IMR-90 (cell line): ENCODE measurements around the gene CNIH1. TPM values are rescaled to one million over a fixed set of nuclear protein-coding genes. Genes with fewer than 3 reads are reported as not detected.

ENCODE experiments used
- ATAC-seq: fragments of 200-7000 bp; cut with Tn5 transposase; 2 replicates; pipeline ENCODE4 v1.9.1; 2020; ENCODE audit warnings: low read depth, mild to moderate bottlenecking, moderate library complexity
- BruUV-seq: library from RNA; stranded (reverse); fragments of 400-500 nt; replicated peaks from 2 replicates; lab custom pipeline; 2021; lab: Mats Ljungman, UMichigan
- CTCF ChIA-PET: fragments of 300-600 bp; formaldehyde crosslinking; extraction: SDS; loops from one replicate; lab custom pipeline; 2021; ENCODE audit warnings: antibody characterized with exemption; lab: Yijun Ruan, JAX
- POLR2A ChIA-PET: fragments of 300-600 bp; sonication (Branson Sonifier 250); formaldehyde crosslinking; loops from one replicate; lab custom pipeline; 2022; ENCODE audit warnings: antibody characterized with exemption; ENCODE audit not compliant: unreplicated experiment; lab: Charles Lee
- DNase-seq: peaks from one replicate; pipeline ENCODE4 v3.0.0; 2013
- H2AFZ ChIP-seq: replicated peaks from 2 replicates; pipeline ENCODE3; 2013; ENCODE audit warnings: low read length, mild to moderate bottlenecking; ENCODE audit not compliant: poor library complexity
- H2AK5ac ChIP-seq: 2 replicates; pipeline ENCODE4 v1.6.1; 2013; ENCODE audit warnings: low read depth, low read length, inconsistent platforms
- H2AK9ac ChIP-seq: replicated peaks from 2 replicates; pipeline ENCODE3; 2013; ENCODE audit warnings: mild to moderate bottlenecking, low read depth, low read length, moderate library complexity; ENCODE audit not compliant: poor library complexity
- H2BK120ac ChIP-seq: 2 replicates; pipeline ENCODE4 v1.6.1; 2013; ENCODE audit warnings: low read depth, low read length, inconsistent platforms
- H2BK15ac ChIP-seq: 3 replicates; pipeline ENCODE4 v1.6.1; 2013; ENCODE audit warnings: low read depth, low read length, inconsistent platforms
- H2BK20ac ChIP-seq: 2 replicates; pipeline ENCODE4 v1.6.1; 2013; ENCODE audit warnings: low read depth, mild to moderate bottlenecking, inconsistent platforms, low read length, moderate library complexity
- H2BK5ac ChIP-seq: 2 replicates; pipeline ENCODE4 v1.6.1; 2013; ENCODE audit warnings: mild to moderate bottlenecking, low read depth, low read length, inconsistent platforms; ENCODE audit not compliant: poor library complexity, severe bottlenecking
- H3K14ac ChIP-seq: replicated peaks from 2 replicates; pipeline ENCODE4 v1.6.1; 2013; ENCODE audit warnings: low read depth, low read length, inconsistent platforms
- H3K18ac ChIP-seq: 2 replicates; pipeline ENCODE4 v1.6.1; 2013; ENCODE audit warnings: low read depth, low read length, control low read depth
- H3K23ac ChIP-seq: 2 replicates; pipeline ENCODE4 v1.6.1; 2013; ENCODE audit warnings: low read depth, low read length, inconsistent platforms
- H3K27ac ChIP-seq: 2 replicates; pipeline ENCODE4 v1.5.1; 2013; ENCODE audit warnings: mild to moderate bottlenecking, control low read depth, low read length; ENCODE audit not compliant: insufficient read depth
- H3K27me3 ChIP-seq: 2 replicates; pipeline ENCODE4 v1.6.1; 2013; ENCODE audit warnings: low read length; ENCODE audit not compliant: control insufficient read depth, insufficient read depth
- H3K36me3 ChIP-seq: 2 replicates; pipeline ENCODE4 v1.6.1; 2013; ENCODE audit warnings: low read length, mixed read lengths; ENCODE audit not compliant: control insufficient read depth, insufficient read depth
- H3K4ac ChIP-seq: 2 replicates; pipeline ENCODE4 v1.6.1; 2013; ENCODE audit warnings: low read depth, low read length, inconsistent platforms
- H3K4me1 ChIP-seq: 2 replicates; pipeline ENCODE4 v1.6.1; 2013; ENCODE audit warnings: low read length, mixed read lengths; ENCODE audit not compliant: control insufficient read depth, insufficient read depth
- H3K4me2 ChIP-seq: 2 replicates; pipeline ENCODE4 v1.6.1; 2013; ENCODE audit warnings: low read depth, mild to moderate bottlenecking, control low read depth, low read length, moderate library complexity
- H3K4me3 ChIP-seq: 2 replicates; pipeline ENCODE4 v1.5.1; 2013; ENCODE audit warnings: low read depth, mild to moderate bottlenecking, control low read depth, low read length, moderate library complexity; ENCODE audit not compliant: insufficient read depth
- H3K56ac ChIP-seq: 2 replicates; pipeline ENCODE4 v1.6.1; 2013; ENCODE audit warnings: low read length, inconsistent platforms; ENCODE audit not compliant: insufficient read depth; ENCODE audit errors: extremely low read depth
- H3K79me1 ChIP-seq, 2 experiments: 2 replicates each; pipeline ENCODE4 v1.6.1; 2013; ENCODE audit warnings: low read length in 2 of 2, inconsistent platforms in 1 of 2, low read depth in 1 of 2
- H3K9ac ChIP-seq: 2 replicates; pipeline ENCODE4 v1.6.1; 2013; ENCODE audit warnings: low read depth, low read length, control low read depth
- H3K9me1 ChIP-seq: 2 replicates; pipeline ENCODE4 v1.6.1; 2013; ENCODE audit warnings: low read length, inconsistent platforms; ENCODE audit not compliant: insufficient read depth
- H3K9me3 ChIP-seq: 2 replicates; pipeline ENCODE4 v1.6.1; 2013; ENCODE audit warnings: low read length; ENCODE audit not compliant: control insufficient read depth, insufficient read depth
- H4K20me1 ChIP-seq: 2 replicates; pipeline ENCODE4 v1.6.1; 2013; ENCODE audit warnings: low read length, inconsistent platforms; ENCODE audit not compliant: insufficient read depth
- H4K5ac ChIP-seq: 2 replicates; pipeline ENCODE4 v1.6.1; 2013; ENCODE audit warnings: mild to moderate bottlenecking, low read depth, low read length, control low read depth
- H4K8ac ChIP-seq, 2 experiments: 2 replicates each; pipeline ENCODE4 v1.6.1; 2013; ENCODE audit warnings: low read depth in 2 of 2, low read length in 2 of 2, control low read depth in 1 of 2, inconsistent platforms in 1 of 2
- H4K91ac ChIP-seq: 2 replicates; pipeline ENCODE4 v1.6.1; 2013; ENCODE audit warnings: low read depth, low read length, inconsistent platforms; ENCODE audit not compliant: insufficient read depth
- BHLHE40 ChIP-seq: fragments of 150-350 bp; IDR thresholded peaks from 2 replicates; pipeline ENCODE4 v1.6.1; 2016; ENCODE audit warnings: mild to moderate bottlenecking, low read depth, low read length
- CEBPB ChIP-seq: IDR thresholded peaks from 2 replicates; pipeline ENCODE4 v1.6.1; 2012; ENCODE audit warnings: low read depth, low read length, improper control_type of control experiment
- CHD1 ChIP-seq: IDR thresholded peaks from 2 replicates; pipeline ENCODE4 v1.6.1; 2012; ENCODE audit warnings: low read depth, low read length, improper control_type of control experiment
- CTCF ChIP-seq: conservative IDR thresholded peaks from 2 replicates; pipeline ENCODE4 v1.5.1; 2012; ENCODE audit warnings: mild to moderate bottlenecking, low read depth, low read length, improper control_type of control experiment
- MAFK ChIP-seq: IDR thresholded peaks from 2 replicates; pipeline ENCODE4 v1.6.1; 2012; ENCODE audit warnings: low read depth, low read length, improper control_type of control experiment
- MAZ ChIP-seq: IDR thresholded peaks from 2 replicates; pipeline ENCODE4 v1.6.1; 2012; ENCODE audit warnings: low read depth, mild to moderate bottlenecking, low read length, improper control_type of control experiment, moderate library complexity, borderline replicate concordance
- NFE2L2 ChIP-seq: fragments of 150-350 bp; IDR thresholded peaks from 2 replicates; pipeline ENCODE4 v1.6.1; 2016; ENCODE audit warnings: low read depth, mild to moderate bottlenecking, low read length
- POLR2A ChIP-seq: IDR thresholded peaks from 2 replicates; pipeline ENCODE4 v1.6.1; 2012; ENCODE audit warnings: mild to moderate bottlenecking, low read depth, low read length
- RAD21 ChIP-seq: IDR thresholded peaks from 2 replicates; pipeline ENCODE4 v1.6.1; 2012; ENCODE audit warnings: low read length, improper control_type of control experiment
- RCOR1 ChIP-seq: IDR thresholded peaks from 2 replicates; pipeline ENCODE4 v1.6.1; 2012; ENCODE audit warnings: mild to moderate bottlenecking, low read length, improper control_type of control experiment; ENCODE audit not compliant: insufficient replicate concordance
- RFX5 ChIP-seq: IDR thresholded peaks from 2 replicates; pipeline ENCODE4 v1.8.0; 2012; ENCODE audit warnings: low read depth, mild to moderate bottlenecking, low read length, moderate library complexity
- SMC3 ChIP-seq: fragments of 150-350 bp; IDR thresholded peaks from 2 replicates; pipeline ENCODE4 v1.6.1; 2016; ENCODE audit warnings: low read depth, mild to moderate bottlenecking, antibody characterized with exemption, low read length, moderate library complexity
- USF2 ChIP-seq: fragments of 150-350 bp; IDR thresholded peaks from 2 replicates; pipeline ENCODE4 v1.6.1; 2017; ENCODE audit warnings: mild to moderate bottlenecking, antibody characterized with exemption, low read length, low read depth
- WGBS, 2 experiments: methylation state at CpG; one replicate each; pipeline versions ENCODE4 v1.1.5 to v1.1.7; 2013; ENCODE audit warnings: missing lambda C conversion rate in 2 of 2; ENCODE audit not compliant: insufficient read length in 1 of 2; ENCODE audit errors: extremely low coverage in 2 of 2; 5-methylcytosine and 5-hydroxymethylcytosine counted together
- dilution Hi-C: fragments of 300-500 bp; cut with HindIII; formaldehyde crosslinking; loops from one replicate; pipeline ENCODE4 v1.14.3; 2018; ENCODE audit warnings: low sequenced_read_pairs; ENCODE audit not compliant: unreplicated experiment
- in situ Hi-C: fragments of 300-500 bp; cut with MboI; formaldehyde crosslinking; loops from 3 replicates; pipeline ENCODE4 v1.14.3; 2019; ENCODE audit warnings: low sequenced_read_pairs, inconsistent platforms, mixed read lengths
- intact Hi-C: fragments of 100-400 bp; cut with micrococcal nuclease; formaldehyde crosslinking; loops from 2 replicates; pipeline ENCODE4 v1.10.0; 2022
- polyA plus RNA-seq, 3 experiments: library from polyadenylated mRNA; depleted of rRNA; stranded (reverse); fragments of >200 nt; gene quantifications; 2 replicates each; pipeline ENCODE4 v1.2.3, GENCODE V29; 2012; ENCODE audit warnings: low replicate concordance in 1 of 3
- total RNA-seq: library from RNA; depleted of rRNA; stranded (reverse); fragments of >200 nt; gene quantifications from 2 replicates; pipeline ENCODE4 v1.2.3, GENCODE V29; 2012
- TF ChIP-seq, protein P1 (sequence below): fragments of 150-350 bp; IDR thresholded peaks from 2 replicates; pipeline ENCODE4 v1.6.1; 2016; ENCODE audit warnings: low read depth, mild to moderate bottlenecking, low read length, moderate library complexity, borderline replicate concordance

Gene CNIH1
- total and polyA plus RNA-seq, 2 of the 4 experiments (the other 2 are of a cell fraction) = 244 to 284 TPM

DNA sequence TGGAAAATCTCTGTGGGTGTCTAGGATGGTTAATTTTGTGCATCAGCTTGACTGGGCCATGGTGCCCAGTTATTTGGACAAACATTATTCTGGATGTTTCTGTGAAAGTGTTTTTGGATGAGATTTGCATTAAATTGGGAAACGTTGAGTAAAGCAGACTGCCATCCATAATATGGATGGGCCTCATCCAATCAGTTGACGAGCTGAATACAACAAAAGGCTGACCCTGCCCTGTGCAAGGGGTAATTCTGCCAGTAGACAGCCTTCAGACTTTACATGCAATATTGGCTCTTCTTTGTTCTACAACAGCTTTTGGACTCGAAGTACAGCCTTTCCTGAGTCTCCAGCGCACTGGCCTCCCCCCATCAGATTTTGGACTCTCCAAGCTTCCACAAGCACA lies 45.9 kb downstream of the CNIH1 start:
- no TSS peak for BruUV-seq

More for the DNA sequence above, 45.9 kb downstream of the CNIH1 start:
- H3K27ac ChIP-seq = no peak overlapping the region
- H3K14ac ChIP-seq = no peak overlapping the region
- H3K9ac ChIP-seq = no peak overlapping the region
- H3K18ac ChIP-seq = no peak overlapping the region
- no peak overlapping the region for H4K8ac ChIP-seq
- H2AFZ ChIP-seq = no peak overlapping the region
- no peak overlapping the region for H2BK120ac ChIP-seq
- 73% methylated on average over 3 of the region's 4 CpGs; no CpG with 5 or more reads in 1 of the 2 experiments for WGBS, 2 experiments
- no peak overlapping the region for H3K23ac ChIP-seq
- intact Hi-C loops (no loop called here), in situ Hi-C loops (no loop called here), dilution Hi-C loops (no loop called here)
- H3K4me1 ChIP-seq = peaks cover 5% of the 10 kb centered on the region; the same call in 1 of the 2 replicates
- H3K9me3 ChIP-seq = no peaks in the 10 kb centered on the region
- H2AK5ac ChIP-seq = no peak overlapping the region
- H3K4me3 ChIP-seq = no peak overlapping the region
- ChIA-PET POLR2A (no interaction called here), CTCF (interaction anchor here (0.6 to 0.9 kb wide), 2 partner anchors 25 to 43 kb away, joined by 3 read pairs; no protein-coding TSS in a partner anchor)
- no peaks in the 10 kb centered on the region for H4K20me1 ChIP-seq
- no peak overlapping the region for H3K4me2 ChIP-seq
- H2BK20ac ChIP-seq = no peak overlapping the region
- H3K4ac ChIP-seq = no peak overlapping the region
- no peak overlapping the region for H4K91ac ChIP-seq
- TF ChIP-seq SMC3 (no peak), CEBPB (no peak), CHD1 (no peak), MAZ (no peak), MAFK (no peak), BHLHE40 (no peak), USF2 (no peak), RFX5 (no peak), NFE2L2 (no peak), CTCF (no peak), POLR2A (no peak), RAD21 (no peak), RCOR1 (no peak)
- TF ChIP-seq, protein P1, sequence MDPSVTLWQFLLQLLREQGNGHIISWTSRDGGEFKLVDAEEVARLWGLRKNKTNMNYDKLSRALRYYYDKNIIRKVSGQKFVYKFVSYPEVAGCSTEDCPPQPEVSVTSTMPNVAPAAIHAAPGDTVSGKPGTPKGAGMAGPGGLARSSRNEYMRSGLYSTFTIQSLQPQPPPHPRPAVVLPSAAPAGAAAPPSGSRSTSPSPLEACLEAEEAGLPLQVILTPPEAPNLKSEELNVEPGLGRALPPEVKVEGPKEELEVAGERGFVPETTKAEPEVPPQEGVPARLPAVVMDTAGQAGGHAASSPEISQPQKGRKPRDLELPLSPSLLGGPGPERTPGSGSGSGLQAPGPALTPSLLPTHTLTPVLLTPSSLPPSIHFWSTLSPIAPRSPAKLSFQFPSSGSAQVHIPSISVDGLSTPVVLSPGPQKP = no peak
- no peak for DNase-seq
- no peak overlapping the region for H2BK5ac ChIP-seq
- H4K5ac ChIP-seq = no peak overlapping the region
- ATAC-seq = no peak
- H3K36me3 ChIP-seq = no peaks in the 10 kb centered on the region
- peaks cover 4% of the 10 kb centered on the region; the same call in 1 of the 2 replicates for H3K9me1 ChIP-seq
- H3K56ac ChIP-seq = no peak overlapping the region
- peaks cover 2% of the 10 kb centered on the region; the same call in 1 of the 2 replicates for H3K27me3 ChIP-seq
- no peak overlapping the region for H2BK15ac ChIP-seq
- H2AK9ac ChIP-seq = no peak overlapping the region
- H3K79me1 ChIP-seq = peaks cover 19 to 28% of the 10 kb centered on the region in 2 experiments
